CD4-positive, alpha-beta T cell treated with Interleukin-6 for 4 hours (primary cell): ENCODE results near the gene SETBP1.

Source experiments
- DNase-seq: peaks from one replicate; pipeline ENCODE4 v3.0.0-alpha.2; 2020; ENCODE audit warnings: mixed read lengths

The SETBP1 gene

DNA sequence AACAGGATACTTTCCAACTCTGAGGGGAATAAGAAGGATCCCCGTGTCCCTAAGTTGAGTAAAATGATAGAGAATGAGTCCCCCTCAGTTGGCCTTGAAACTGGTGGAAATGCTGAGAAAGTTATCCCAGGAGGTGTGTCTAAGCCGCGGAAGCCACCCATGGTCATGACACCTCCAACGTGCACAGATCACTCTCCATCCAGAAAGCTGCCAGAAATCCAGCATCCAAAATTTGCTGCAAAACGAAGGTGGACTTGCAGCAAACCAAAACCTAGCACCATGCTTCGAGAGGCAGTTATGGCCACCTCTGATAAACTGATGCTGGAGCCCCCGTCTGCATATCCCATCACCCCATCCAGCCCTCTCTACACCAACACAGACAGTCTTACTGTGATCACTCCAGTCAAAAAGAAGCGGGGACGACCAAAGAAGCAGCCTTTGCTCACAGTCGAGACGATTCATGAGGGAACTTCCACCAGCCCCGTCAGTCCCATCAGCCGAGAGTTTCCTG lies 270.1 kb downstream of the SETBP1 start:
- DNase-seq: no peak

DNA sequence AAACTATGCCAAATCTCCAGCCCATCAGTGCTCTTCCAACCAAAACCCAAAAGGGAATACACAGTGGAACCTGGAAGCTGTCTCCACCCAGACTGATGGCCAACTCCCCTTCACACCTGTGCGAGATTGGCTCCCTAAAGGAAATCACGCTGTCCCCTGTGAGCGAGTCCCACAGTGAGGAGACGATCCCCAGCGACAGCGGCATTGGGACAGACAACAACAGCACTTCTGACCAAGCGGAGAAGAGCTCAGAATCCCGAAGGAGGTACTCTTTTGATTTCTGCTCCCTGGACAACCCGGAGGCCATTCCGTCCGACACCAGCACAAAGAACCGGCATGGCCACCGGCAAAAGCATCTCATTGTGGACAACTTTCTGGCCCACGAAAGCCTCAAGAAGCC lies 271.1 kb downstream of the SETBP1 start:
- DNase-seq: no peak

DNA sequence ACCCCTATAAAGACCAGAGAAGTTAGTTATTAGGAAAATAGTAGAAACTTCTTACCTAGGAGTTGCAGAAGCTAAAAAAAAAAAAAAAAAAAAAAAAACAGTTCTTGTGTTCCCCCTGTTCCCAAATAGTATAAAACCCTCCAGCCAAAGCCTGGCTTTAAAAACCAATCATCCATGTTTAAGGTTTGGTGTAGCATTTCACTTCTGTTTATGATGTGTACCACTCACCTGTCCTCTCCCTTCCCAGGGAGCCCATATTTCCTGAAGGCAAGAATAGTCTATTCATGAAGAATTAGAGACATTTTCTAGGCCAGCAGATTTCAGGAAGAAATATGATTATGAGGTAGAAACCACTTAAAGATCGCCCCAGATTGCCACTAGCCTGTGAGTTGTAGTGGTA lies 273.6 kb downstream of the SETBP1 start:
- no peak for DNase-seq

DNA sequence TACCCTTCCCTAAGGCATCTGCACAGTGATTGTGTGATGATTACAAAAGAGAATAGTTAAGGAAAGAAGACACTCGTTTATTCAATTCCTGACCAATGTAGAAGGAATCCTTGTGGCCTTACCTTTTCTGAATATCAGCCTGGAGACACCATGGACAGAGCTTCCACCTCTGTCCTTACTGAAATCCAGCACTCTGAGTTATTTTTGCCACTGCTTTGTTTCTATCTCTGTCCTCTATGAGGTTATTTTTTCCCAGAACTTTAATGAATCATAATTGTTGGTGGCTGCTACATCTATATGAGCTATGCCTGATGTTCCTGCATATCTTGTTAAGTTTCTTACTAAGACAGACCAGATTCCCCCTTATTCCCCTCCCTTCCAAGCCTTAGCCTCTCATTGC lies 275.1 kb downstream of the SETBP1 start:
- no peak for DNase-seq

DNA sequence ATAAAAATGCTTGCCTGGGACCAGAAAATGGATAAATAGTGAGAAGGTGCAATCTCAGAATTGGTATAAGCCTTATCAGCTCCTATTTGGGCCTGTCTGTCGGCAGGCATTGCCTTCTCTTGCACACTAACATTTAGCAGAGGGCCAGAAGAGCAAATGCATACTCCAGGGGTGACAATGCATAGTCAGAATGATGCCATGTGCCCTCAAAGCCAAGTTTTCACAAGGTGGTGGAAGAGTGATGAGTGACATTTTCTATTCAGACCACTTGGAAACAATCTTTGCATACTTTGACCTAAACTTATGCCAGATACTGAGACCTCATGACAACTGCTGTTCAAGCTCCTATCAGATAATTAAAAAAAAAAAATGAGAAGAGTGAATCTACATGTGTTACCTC lies 276.3 kb downstream of the SETBP1 start:
- no peak for DNase-seq

DNA sequence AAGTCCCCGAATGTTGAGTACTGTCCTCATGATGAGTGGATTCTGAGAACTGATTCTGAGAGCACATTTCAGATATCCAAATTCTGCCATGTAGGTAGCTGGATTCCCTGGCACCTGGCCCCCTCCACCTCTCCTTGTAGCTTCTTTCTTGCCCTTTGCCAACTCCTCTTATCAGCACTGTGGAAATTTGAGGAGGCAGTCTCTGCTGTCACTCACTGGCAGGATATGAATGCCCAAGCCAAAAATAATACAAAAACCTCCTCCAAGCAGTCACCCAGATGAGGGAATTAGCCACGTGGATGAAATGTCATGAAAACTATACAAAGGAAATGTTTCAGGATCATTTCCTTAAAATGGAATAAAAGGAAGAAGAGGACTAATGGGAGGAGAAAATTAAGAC lies 276.8 kb downstream of the SETBP1 start:
- no peak for DNase-seq

- no peak for DNase-seq
Observed at GRCh38 chr18:44958040-44958439, 277.4 kb downstream of the SETBP1 start.

- DNase-seq: no peak
Observed at GRCh38 chr18:44958455-44958854, 277.8 kb downstream of the SETBP1 start.

GRCh38 chr18:44959013-44959412 lies 278.3 kb downstream of the SETBP1 start:
- DNase-seq: no peak

- no peak for DNase-seq
Observed at GRCh38 chr18:44960580-44960979, 279.9 kb downstream of the SETBP1 start.

DNA sequence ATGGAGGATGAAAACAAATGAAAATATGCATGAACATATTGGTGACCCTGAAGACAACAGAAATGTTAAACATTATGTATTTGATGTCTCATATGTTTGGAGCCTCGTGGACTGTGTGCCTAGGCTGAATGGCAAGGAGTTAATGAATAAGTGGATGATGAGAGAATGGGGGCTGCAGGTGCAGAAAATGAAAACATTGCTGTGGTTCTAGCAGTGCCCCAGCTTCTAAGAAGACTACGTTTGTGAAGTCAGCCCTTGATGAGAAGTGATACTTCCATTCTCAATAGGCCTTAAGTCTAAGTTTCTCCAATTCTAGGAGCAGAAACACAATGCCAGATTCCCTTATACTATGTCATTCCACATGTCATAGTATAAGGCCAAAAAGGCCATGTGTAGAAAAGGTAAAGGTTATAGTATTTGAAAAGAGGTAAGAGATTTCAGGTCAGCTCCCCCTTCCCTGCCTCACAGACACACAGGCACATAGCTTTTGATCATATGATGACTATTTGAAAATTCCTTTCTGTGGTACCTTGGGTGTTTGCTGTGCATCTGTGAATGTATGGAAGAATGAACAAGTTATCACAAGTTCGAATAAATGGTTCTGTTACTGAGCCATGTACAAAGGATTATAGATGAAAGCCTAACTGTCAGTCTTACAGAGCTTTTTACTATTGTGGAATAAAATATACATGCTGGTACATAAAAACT lies 280.8 kb downstream of the SETBP1 start:
- DNase-seq: no peak

- DNase-seq: no peak
Observed at GRCh38 chr18:44967599-44967998, 286.9 kb downstream of the SETBP1 start.

DNA sequence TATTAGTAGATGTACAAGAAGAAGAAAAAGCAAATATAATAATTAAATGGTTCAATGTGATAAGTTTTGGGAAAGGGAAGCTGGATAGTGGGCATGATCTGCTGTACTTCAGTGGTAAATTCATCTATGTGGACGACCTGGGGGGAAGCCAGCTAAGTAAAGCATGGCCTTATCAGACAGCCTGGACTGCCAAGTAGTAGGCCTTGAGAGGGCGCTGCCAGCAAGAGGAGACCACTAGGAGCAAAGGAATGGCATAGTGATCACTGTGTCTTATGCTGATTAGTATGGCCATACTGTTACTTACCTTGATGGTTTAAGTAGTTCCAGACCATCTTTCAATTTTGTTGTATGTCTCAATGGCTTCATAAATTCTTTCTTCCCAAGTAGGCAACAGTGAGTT lies 287.6 kb downstream of the SETBP1 start:
- no peak for DNase-seq

DNA sequence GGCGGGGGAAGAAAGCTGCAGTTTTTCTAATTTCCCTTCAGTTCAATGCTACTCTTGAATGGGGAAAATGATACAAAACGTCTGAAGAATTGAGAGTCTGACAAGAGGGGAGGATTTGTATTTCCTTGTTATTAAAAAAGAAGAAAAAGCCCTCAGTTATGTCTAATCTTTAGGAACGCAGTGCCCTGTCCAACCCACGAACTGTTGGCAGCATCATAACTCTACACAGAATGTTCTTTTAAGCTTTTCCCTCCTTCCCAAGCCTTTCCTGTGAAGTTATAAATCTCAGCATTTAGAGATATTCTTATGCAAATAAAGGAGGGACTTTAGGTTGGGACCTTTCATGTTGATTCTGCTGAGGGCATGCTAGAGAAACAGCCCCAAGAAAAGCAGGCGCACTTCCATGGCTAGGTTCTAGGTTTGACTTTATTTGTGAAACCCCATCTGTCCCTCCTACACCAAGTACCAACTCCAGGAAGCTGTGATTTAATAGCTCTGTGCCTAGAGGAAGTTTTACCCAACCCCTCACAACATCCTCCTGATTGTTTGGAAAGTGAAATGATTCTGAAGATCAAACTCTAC lies 288.6 kb downstream of the SETBP1 start:
- DNase-seq: no peak

GRCh38 chr18:44973282-44973681 lies 292.6 kb downstream of the SETBP1 start:
- DNase-seq: peak; percentile 15

DNA sequence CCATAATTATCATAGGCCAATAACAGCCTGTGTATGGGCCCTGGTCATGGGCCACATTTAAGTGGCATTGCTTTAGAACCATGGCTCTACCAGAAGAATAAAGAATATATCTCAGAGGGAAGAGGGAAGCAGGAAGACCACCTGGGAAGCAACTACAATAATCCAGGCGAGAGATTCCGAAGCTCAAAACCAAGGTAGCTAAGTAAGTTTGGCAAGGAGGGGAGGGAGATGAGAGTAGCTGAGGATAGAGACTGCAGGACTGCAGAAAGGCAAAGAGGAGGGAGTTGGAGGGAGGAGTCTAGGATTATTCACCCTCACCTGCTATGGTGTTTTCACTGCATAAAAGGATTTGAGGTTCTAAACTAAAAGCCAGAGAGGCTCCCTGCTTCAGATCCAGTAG lies 293.5 kb downstream of the SETBP1 start:
- no peak for DNase-seq

DNA sequence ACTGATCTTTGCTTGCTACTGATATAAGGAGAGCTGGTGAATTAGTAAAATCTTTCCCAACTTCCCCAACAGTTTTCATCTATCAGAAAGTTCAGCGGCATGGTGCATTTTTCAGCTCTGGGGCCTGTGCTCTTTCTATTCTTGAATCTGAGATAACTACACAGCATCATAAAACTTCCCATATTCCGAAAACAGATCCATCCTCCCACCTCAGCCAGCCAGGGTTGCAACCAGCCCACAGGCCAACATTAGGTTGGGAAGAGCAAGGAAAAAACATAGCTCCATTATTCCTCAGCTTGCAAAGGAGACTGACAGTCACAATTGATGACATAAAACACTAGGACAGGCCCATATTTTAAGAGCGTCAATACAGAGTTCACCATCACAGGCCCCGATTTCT lies 297.2 kb downstream of the SETBP1 start:
- DNase-seq: no peak

DNA sequence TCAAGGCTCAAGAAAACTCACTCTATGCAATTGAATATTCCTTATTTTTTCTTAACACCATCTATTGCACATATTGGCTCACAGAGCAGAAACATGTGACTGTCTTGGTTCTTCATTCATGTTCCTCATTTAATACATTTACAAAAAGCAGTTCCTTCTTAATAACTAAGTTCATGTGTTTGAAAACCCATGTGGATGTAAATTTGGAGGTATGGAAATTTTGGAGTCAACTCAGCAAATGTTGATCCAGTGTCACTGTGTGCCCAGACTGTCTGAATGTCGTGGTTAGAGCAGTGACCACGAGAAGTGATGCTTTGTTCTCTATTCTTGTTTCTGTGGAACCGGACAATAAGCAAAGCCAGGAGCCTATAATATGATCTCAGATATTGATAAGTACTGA lies 299.1 kb downstream of the SETBP1 start:
- DNase-seq: no peak

DNA sequence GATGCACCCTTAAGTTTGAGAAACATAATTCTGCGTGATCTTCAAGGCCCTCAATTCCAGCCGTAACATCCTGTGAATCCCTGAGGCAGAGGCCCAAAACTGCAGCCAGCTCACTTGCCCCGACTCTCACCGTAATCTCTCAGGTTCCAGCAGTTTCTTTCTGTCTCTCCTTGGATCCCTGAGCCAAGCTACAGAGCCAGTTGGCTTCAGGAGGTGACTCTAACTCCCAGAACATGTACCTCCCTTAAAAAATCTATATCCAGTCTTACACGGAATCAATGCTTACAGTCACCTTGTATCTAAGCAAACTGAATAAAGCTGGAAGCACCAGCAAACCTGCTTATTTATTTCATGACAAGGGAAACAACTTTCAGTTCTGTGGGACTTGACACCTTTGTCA lies 300.4 kb downstream of the SETBP1 start:
- no peak for DNase-seq

DNA sequence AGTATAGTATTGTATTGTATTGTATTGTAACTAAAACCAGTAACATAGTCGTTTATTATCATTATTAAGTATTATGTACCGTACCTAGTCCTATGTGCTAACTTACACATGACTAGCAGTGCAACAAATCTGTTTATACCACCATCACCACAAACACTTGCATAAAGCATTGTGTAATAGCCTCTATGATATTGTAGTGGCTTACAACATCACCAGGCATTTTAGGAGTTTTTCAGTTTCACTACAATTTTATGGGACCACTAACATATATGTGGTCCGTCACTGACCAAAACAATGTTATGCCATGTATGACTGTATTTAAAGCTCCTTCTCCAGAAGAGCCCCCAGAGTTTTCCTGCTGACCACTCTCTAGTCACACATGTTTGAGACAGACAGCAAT lies 306.2 kb downstream of the SETBP1 start:
- no peak for DNase-seq

DNA sequence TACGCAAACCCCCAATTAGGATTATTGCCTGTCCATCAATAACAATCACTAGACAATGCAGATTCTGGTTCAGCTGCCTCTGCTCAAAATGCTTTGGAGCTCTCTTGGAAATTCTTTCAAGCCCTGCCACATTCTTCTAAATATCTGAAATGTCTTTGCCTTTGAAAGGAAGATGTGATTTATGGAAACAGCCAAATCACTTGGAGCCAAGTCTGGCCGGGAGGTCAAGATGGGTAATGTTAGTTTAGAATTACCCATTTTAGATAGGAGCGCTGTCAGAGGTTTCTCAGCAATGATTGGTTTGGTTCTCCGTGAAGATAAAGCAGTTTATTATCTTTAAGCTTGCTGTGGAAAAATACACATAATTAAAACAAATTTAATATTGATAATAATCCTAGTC lies 306.7 kb downstream of the SETBP1 start:
- no peak for DNase-seq

DNA sequence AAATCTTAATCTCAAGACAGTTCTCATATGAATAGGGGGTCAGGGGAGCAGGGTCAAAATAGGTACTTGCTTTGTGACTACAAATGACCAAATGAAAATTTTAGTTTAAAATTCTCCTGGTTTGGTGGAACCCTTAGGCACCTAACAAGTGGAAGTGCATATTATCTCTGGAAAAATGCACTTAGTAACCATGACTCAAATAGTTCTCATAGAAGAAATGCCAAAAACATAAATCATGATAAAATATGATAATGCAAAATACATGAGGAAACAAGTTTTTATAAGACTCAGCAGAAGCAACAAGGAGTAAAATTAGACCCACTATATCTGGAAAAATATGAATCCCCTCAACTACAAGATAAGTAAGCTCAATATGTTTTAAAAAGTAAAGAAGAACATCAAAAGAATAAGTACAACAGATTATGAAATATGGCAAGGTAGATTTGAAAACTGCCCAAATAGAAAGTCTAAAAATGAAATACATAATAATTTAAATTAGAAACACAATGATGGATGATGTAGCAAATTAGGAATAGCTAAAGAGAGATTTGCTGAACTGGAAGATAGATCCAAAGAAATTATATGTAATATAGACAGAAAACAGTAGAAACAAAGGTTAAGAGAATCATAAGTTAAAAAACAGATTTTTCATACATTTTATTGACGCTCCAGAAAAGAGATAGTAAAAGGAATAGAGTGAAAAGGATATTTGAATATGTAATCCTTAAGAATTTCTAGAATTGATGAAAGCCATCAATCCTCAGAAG lies 308.3 kb downstream of the SETBP1 start:
- DNase-seq: no peak

DNA sequence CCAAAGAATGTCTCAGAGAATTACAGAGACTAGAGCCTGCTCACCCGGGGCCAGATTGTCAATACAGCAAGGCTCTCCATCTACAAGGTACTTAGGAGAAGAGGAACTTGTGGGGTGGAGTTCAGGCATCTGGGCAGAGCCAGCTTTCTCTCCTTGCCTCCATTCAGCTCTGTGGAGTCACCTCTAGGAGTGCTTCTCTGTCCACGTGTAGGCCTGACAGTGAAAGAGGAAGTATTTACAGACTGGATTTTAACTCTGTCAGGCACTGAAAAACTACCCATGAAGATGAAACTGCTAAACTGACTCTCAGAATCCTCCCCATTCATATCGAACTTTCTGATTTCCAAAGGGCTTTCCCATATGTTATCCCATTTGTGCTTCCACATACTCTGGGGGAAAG lies 315.6 kb downstream of the SETBP1 start:
- no peak for DNase-seq

GRCh38 chr18:44997174-44997573 lies 316.5 kb downstream of the SETBP1 start:
- DNase-seq: no peak
